SK-N-SH (cell line): ENCODE measurements around the gene COX8A. TPM values are rescaled to one million over a fixed set of nuclear protein-coding genes. Genes with fewer than 3 reads are reported as not detected.

Experiments used
- CTCF ChIA-PET: fragments of 300-600, 350-600 bp; formaldehyde crosslinking; extraction: SDS; loops from one replicate; lab custom pipeline; 2021; lab: Yijun Ruan, JAX
- POLR2A ChIA-PET: fragments of 350-600 bp; sonication (Branson Sonifier 250); formaldehyde crosslinking; extraction: SDS; loops from one replicate; lab custom pipeline; 2020; ENCODE audit warnings: antibody characterized with exemption, inconsistent platforms; lab: Yijun Ruan, JAX
- DNase-seq: peaks from one replicate; pipeline ENCODE4 v3.0.0; 2012
- H2AFZ ChIP-seq: fragments of 200-600 bp; sonication (generic); 2 replicates; pipeline ENCODE4 v1.8.1; 2016; ENCODE audit warnings: antibody characterized with exemption, mild to moderate bottlenecking, low read depth
- H3F3A ChIP-seq: fragments of 200-600 bp; sonication (generic); replicated peaks from 2 replicates; pipeline ENCODE3; 2016; ENCODE audit warnings: antibody characterized with exemption, mild to moderate bottlenecking; ENCODE audit not compliant: insufficient read depth
- H3K27ac ChIP-seq, 2 experiments: fragments of 200-500 bp in 1 of 2; fragments of 200-600 bp in 1 of 2; sonication (Bioruptor generic) in 1 of 2; sonication (generic), shearing (Covaris generic) in 1 of 2; 2 replicates each; pipeline versions ENCODE4 v1.5.1 to v1.6.1; 2014 to 2016; ENCODE audit warnings: low read depth in 2 of 2, inconsistent platforms in 1 of 2, low read length in 1 of 2, mild to moderate bottlenecking in 1 of 2, mixed read lengths in 1 of 2
- H3K27me3 ChIP-seq: fragments of 200-600 bp; sonication (generic), shearing (Covaris generic); 2 replicates; pipeline ENCODE4 v1.6.1; 2016; ENCODE audit warnings: mixed run types; ENCODE audit not compliant: insufficient read depth
- H3K36me3 ChIP-seq, 2 experiments: fragments of 200-500 bp in 1 of 2; fragments of 200-600 bp in 1 of 2; sonication (Bioruptor generic) in 1 of 2; sonication (generic) in 1 of 2; replicated peaks in 1 of 2; 2 replicates each; pipeline versions ENCODE3 to v1.5.1; 2014 to 2016; ENCODE audit warnings: low read length in 1 of 2, mild to moderate bottlenecking in 1 of 2; ENCODE audit not compliant: insufficient read depth in 2 of 2, control insufficient read depth in 1 of 2
- H3K4me1 ChIP-seq, 2 experiments: fragments of 200-500 bp in 1 of 2; fragments of 200-600 bp in 1 of 2; sonication (Bioruptor generic) in 1 of 2; sonication (generic), shearing (Covaris generic) in 1 of 2; 2 replicates each; pipeline versions ENCODE4 v1.5.1 to v1.6.1; 2014 to 2016; ENCODE audit warnings: low read depth in 1 of 2, low read length in 1 of 2, mixed run types in 1 of 2; ENCODE audit not compliant: insufficient read depth in 2 of 2, control insufficient read depth in 1 of 2
- H3K4me2 ChIP-seq: fragments of 200-600 bp; sonication (generic), shearing (Covaris generic); 2 replicates; pipeline ENCODE4 v1.6.1; 2017; ENCODE audit warnings: mixed run types
- H3K4me3 ChIP-seq, 2 experiments: fragments of 200-500 bp in 1 of 2; fragments of 200-600 bp in 1 of 2; sonication (Bioruptor generic) in 1 of 2; sonication (generic), shearing (Covaris generic) in 1 of 2; 2 replicates each; pipeline versions ENCODE4 v1.5.1 to v1.8.1; 2014 to 2016; ENCODE audit warnings: low read depth in 2 of 2, inconsistent platforms in 1 of 2, low read length in 1 of 2, mild to moderate bottlenecking in 1 of 2, mixed read lengths in 1 of 2, moderate library complexity in 1 of 2
- H3K79me2 ChIP-seq: fragments of 200-600 bp; sonication (generic); 2 replicates; pipeline ENCODE4 v1.8.1; 2017; ENCODE audit warnings: mild to moderate bottlenecking; ENCODE audit not compliant: insufficient read depth
- H3K9ac ChIP-seq: fragments of 200-600 bp; sonication (generic); 2 replicates; pipeline ENCODE4 v1.6.1; 2017; ENCODE audit warnings: mixed run types
- H3K9me2 ChIP-seq: fragments of 200-600 bp; sonication (generic); 2 replicates; pipeline ENCODE4 v1.6.1; 2017; ENCODE audit warnings: mixed run types
- H3K9me3 ChIP-seq: fragments of 200-600 bp; sonication (generic); 2 replicates; pipeline ENCODE4 v1.6.1; 2017; ENCODE audit warnings: mixed run types, mild to moderate bottlenecking, moderate library complexity
- H4K20me1 ChIP-seq: fragments of 200-600 bp; sonication (generic); 2 replicates; pipeline ENCODE4 v1.6.1; 2017; ENCODE audit warnings: mild to moderate bottlenecking, mixed run types; ENCODE audit not compliant: insufficient read depth
- CHD2 ChIP-seq: fragments of 150-350 bp; IDR thresholded peaks from 2 replicates; pipeline ENCODE4 v1.6.1; 2018; ENCODE audit warnings: low read length; ENCODE audit not compliant: partially characterized antibody
- EP300 ChIP-seq, 2 experiments: IDR thresholded peaks; 2 replicates each; pipeline versions ENCODE4 v1.4.0 to v1.6.1; 2012; ENCODE audit warnings: borderline replicate concordance in 1 of 2, low read depth in 1 of 2, low read length in 1 of 2
- EZH2phosphoT487 ChIP-seq: fragments of 200-600 bp; sonication (generic); IDR thresholded peaks from 2 replicates; pipeline ENCODE4 v1.6.1; 2017; ENCODE audit warnings: low read depth, mixed run types, mild to moderate bottlenecking, antibody characterized with exemption, moderate library complexity, borderline replicate concordance
- FOSL2 ChIP-seq: IDR thresholded peaks from 2 replicates; pipeline ENCODE4 v1.4.0; 2012; ENCODE audit warnings: low read depth, mild to moderate bottlenecking, moderate library complexity, borderline replicate concordance
- FOXJ3 ChIP-seq: sonication (generic); formaldehyde crosslinking; IDR thresholded peaks from 2 replicates; pipeline ENCODE4 v1.5.1; 2020; ENCODE audit warnings: mild to moderate bottlenecking, missing genetic modification reagents
- GABPA ChIP-seq: IDR thresholded peaks from 2 replicates; pipeline ENCODE4 v1.4.0; 2012; ENCODE audit warnings: low read depth, mild to moderate bottlenecking
- JUND ChIP-seq: IDR thresholded peaks from 2 replicates; pipeline ENCODE4 v1.4.0; 2012
- MAX ChIP-seq: IDR thresholded peaks from 2 replicates; pipeline ENCODE4 v1.4.0; 2012; ENCODE audit warnings: low read depth
- NFIC ChIP-seq: IDR thresholded peaks from 2 replicates; pipeline ENCODE4 v1.4.0; 2012; ENCODE audit warnings: borderline replicate concordance
- PBX3 ChIP-seq: IDR thresholded peaks from 2 replicates; pipeline ENCODE4; 2012
- POLR2AphosphoS5 ChIP-seq: IDR thresholded peaks from 2 replicates; pipeline ENCODE4 v1.6.1; 2012; ENCODE audit warnings: low read depth, low read length
- RAD21 ChIP-seq: IDR thresholded peaks from 2 replicates; pipeline ENCODE4 v1.6.1; 2012; ENCODE audit warnings: mild to moderate bottlenecking, low read length
- RCOR1 ChIP-seq: fragments of 150-350 bp; IDR thresholded peaks from 2 replicates; pipeline ENCODE4 v1.6.1; 2017; ENCODE audit warnings: antibody characterized with exemption, low read length
- RFX5 ChIP-seq: IDR thresholded peaks from 2 replicates; pipeline ENCODE4 v1.6.1; 2012; ENCODE audit warnings: mild to moderate bottlenecking, improper control_type of control experiment, low read length
- RXRA ChIP-seq: IDR thresholded peaks from 2 replicates; pipeline ENCODE4 v1.4.0; 2012; ENCODE audit warnings: low read depth, mild to moderate bottlenecking, borderline replicate concordance
- SIN3A ChIP-seq: IDR thresholded peaks from 2 replicates; pipeline ENCODE4 v1.6.1; 2012; ENCODE audit warnings: low read depth, mild to moderate bottlenecking, low read length, moderate library complexity, borderline replicate concordance
- SMC3 ChIP-seq: IDR thresholded peaks from 2 replicates; pipeline ENCODE4 v1.6.1; 2012; ENCODE audit warnings: low read depth, low read length, improper control_type of control experiment
- TCF12 ChIP-seq: IDR thresholded peaks from 2 replicates; pipeline ENCODE4 v1.4.0; 2012
- USF1 ChIP-seq: IDR thresholded peaks from 2 replicates; pipeline ENCODE4 v1.4.0; 2012; ENCODE audit warnings: low read depth, borderline replicate concordance
- USF2 ChIP-seq: fragments of 150-350 bp; IDR thresholded peaks from 2 replicates; pipeline ENCODE4 v1.6.1; 2017; ENCODE audit warnings: antibody characterized with exemption, low read length, low read depth, borderline replicate concordance
- YY1 ChIP-seq: IDR thresholded peaks from 2 replicates; pipeline ENCODE4 v1.4.0; 2012; ENCODE audit warnings: low read depth, mild to moderate bottlenecking
- WGBS: methylation state at CpG from one replicate; pipeline ENCODE4 v1.1.6; 2017; ENCODE audit warnings: low lambda C conversion rate; 5-methylcytosine and 5-hydroxymethylcytosine counted together
- polyA plus RNA-seq, 3 experiments: library from polyadenylated mRNA; depleted of rRNA; stranded (reverse); fragments of >200 nt; gene quantifications; 2 replicates each; pipeline ENCODE4 v1.2.3, GENCODE V29; 2012

COX8A gene
- polyA plus RNA-seq, 1 of the 3 experiments (the other 2 are of a cell fraction), result 824 TPM

- Histone ChIP-seq H3K9me2 (no peaks in the 10 kb centered on the region), H4K20me1 (peaks cover 5% of the 10 kb centered on the region; the same call in 1 of the 2 replicates), H3K4me2 (no peak overlapping the region), H3K4me3 (no peak overlapping the region), H3K79me2 (no peaks in the 10 kb centered on the region), H2AFZ (no peak overlapping the region), H3K27ac (peak overlapping the region in 1 of 2 experiments; percentile 36; a peak in 1 of 4 replicates), H3K36me3 (no peaks in the 10 kb centered on the region), H3K4me1 (peaks cover 0 to 51% of the 10 kb centered on the region in 2 experiments; a peak in 1 of 4 replicates), H3F3A (no peaks in the 10 kb centered on the region), H3K27me3 (no peaks in the 10 kb centered on the region), H3K9me3 (no peaks in the 10 kb centered on the region), H3K9ac (no peak overlapping the region)
- POLR2A ChIA-PET, result interaction anchor here (1.1 to 1.8 kb wide), 5 partner anchors 10 to 189 kb away, joined by 3 to 7 read pairs (median 3); partner anchors contain the start of gene FERMT3
- TF ChIP-seq EP300 (IDR thresholded peaks at IDR 0.05; ENCODE audit: borderline replicate concordance in 1 of 2, low read depth in 1 of 2, low read length in 1 of 2) (no peak), NFIC (no peak), RAD21 (no peak), SIN3A (no peak), EZH2phosphoT487 (no peak), RXRA (no peak), FOSL2 (no peak), SMC3 (no peak), JUND (no peak), PBX3 (no peak), RFX5 (no peak)
- WGBS, result 90% methylated on average over 5 of the region's 7 CpGs
- CTCF ChIA-PET, result interaction anchor here (0.6 to 3.0 kb wide), 6 partner anchors 11 to 1201 kb away, joined by 3 to 17 read pairs (median 4); no protein-coding TSS in a partner anchor
- no peak for DNase-seq
Observed at GRCh38 chr11:64017945-64018224, 43.5 kb downstream of the COX8A start.

GRCh38 chr11:64018310-64018709 lies 43.9 kb downstream of the COX8A start:
- no peak overlapping the region for H3K27ac ChIP-seq
- peaks cover 0 to 51% of the 10 kb centered on the region in 2 experiments; a peak in 1 of 4 replicates for H3K4me1 ChIP-seq
- ChIA-PET POLR2A (interaction anchor here (1.1 to 1.8 kb wide), 5 partner anchors 11 to 188 kb away, joined by 3 to 7 read pairs (median 3); partner anchors contain the start of gene FERMT3), CTCF (interaction anchor here (0.6 to 3.0 kb wide), 6 partner anchors 11 to 1201 kb away, joined by 3 to 17 read pairs (median 4); no protein-coding TSS in a partner anchor)
- no peak overlapping the region for H3K9ac ChIP-seq
- no peak for DNase-seq
- no peaks in the 10 kb centered on the region for H3K27me3 ChIP-seq
- WGBS, result 83% methylated on average over 1 of the region's 8 CpGs
- H3K36me3 ChIP-seq, result no peaks in the 10 kb centered on the region
- H3K9me3 ChIP-seq, result no peaks in the 10 kb centered on the region
- H3F3A ChIP-seq, result no peaks in the 10 kb centered on the region
- peaks cover 5% of the 10 kb centered on the region; the same call in 1 of the 2 replicates for H4K20me1 ChIP-seq
- no peak overlapping the region for H2AFZ ChIP-seq
- no peaks in the 10 kb centered on the region for H3K9me2 ChIP-seq
- TF ChIP-seq EZH2phosphoT487 (no peak), SMC3 (no peak), CHD2 (no peak), RCOR1 (no peak), RXRA (no peak), NFIC (no peak), TCF12 (no peak), SIN3A (no peak), GABPA (no peak), USF2 (no peak), USF1 (no peak), MAX (no peak), YY1 (no peak), POLR2AphosphoS5 (no peak), FOXJ3 (CRISPR knock-in tag) (no peak), RFX5 (no peak), JUND (no peak)
- no peak overlapping the region for H3K4me3 ChIP-seq
- H3K4me2 ChIP-seq, result no peak overlapping the region
- no peaks in the 10 kb centered on the region for H3K79me2 ChIP-seq
